Measurements from ENCODE around the gene TMEM108.

TMEM108 gene

GRCh38 chr3:133055339-133055738, 17.1 kb downstream of the TMEM108 start:
- no peak for DNase-seq (ENCODE audit: low spot score)

GRCh38 chr3:133058243-133058642, 20.1 kb downstream of the TMEM108 start:
- DNase-seq (ENCODE audit: low spot score), result no peak

DNA sequence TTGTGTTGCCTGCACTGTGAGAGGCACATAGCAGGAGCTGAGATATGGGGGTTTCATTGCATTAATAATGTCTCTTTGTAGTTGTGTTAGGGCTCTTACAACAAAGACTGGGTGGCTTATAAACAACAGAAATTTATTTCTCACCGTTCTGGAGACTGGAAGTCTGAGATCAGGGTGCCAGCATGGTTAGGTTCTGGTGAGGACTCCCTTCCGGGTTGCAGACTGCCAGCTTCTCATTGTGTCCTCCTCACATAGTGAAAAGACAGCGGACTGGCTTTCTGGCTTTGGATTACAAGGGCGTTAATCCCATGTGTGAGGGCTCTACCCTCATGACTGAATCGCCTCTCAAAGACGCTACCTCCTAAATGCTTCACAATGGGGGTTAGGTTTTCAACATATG, 20.6 kb downstream of the TMEM108 start:
- no peak for DNase-seq (ENCODE audit: low spot score)

DNA sequence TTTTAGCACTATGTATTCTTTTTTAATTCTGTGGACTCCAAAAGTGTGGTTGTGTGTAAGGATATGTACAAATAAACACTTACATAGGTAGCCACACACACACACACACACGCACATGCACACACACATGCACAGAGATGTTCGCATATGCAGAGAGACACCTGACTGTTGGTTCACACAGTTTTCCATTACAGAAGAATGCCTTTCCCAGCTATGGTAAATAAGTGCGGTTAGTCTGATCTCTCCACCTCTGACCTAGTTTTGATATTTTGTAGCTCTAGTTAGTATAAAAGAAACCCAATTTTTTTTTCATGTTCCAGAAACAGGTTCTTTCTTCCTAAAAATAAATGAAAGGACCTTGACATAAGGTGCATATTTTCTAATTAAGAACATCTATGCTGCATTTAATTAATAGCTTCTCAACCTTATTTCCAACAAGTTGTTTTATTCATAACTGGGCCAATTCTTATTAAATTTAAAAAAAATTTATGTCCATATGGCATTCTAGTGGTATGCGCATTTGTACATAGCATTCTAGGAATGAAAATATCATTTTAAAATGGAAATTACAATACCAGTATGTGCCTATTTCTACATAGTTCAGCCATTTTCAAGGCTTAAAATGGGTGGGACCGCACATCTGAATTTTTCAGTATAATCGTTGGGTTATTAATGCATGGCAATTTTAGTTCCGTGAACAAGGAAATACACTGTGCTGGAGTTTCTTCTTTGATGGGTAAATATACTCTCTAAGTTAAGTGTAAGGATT, 27.2 kb downstream of the TMEM108 start:
- DNase-seq (ENCODE audit: low spot score), result no peak

DNA sequence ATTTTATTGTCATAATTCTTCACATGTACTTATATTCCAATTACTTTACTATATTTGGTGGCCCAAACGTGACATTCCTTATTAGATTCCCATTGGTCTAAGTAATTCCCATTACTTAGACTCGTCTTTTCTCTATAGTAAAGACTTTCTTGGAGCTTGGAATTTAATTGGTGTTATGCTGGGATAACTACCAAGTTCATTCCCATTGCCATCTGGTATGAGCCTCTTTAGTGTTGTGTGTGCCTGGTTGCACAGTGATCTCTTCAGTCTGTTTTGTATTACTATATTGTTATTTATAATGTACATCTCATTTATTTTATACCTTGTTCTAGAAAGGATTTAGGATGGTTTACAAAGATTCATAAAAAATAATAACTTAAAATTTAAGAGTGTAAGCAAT, 27.8 kb downstream of the TMEM108 start:
- no peak for DNase-seq (ENCODE audit: low spot score)

- no peak for DNase-seq (ENCODE audit: low spot score)
These were observed 31.5 kb downstream of the TMEM108 start for GRCh38 chr3:133069556-133070286.

DNA sequence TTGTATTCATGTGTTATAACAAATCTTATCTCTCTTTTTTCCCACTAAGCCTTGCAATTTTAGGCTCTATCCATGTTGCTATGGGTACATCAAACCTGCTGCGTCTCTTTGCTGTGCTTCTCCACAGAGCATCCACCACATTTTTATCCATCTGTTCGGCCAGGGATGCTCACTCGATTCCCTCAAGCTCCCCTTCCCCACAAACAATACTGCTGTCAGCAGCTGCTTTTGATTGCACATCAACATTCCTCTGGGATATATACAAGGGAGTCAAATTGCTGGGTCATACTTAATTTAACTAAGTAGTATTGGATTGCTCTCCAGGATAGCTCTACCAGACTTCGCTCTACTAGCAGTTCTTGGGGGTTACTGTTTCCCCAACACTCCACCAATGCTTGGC, 36.8 kb downstream of the TMEM108 start:
- DNase-seq (ENCODE audit: low spot score), result no peak

GRCh38 chr3:133077688-133078087, 39.5 kb downstream of the TMEM108 start:
- DNase-seq (ENCODE audit: low spot score), result no peak

- DNase-seq (ENCODE audit: low spot score), result no peak
These were observed 41.4 kb downstream of the TMEM108 start for GRCh38 chr3:133079621-133080020.

DNA sequence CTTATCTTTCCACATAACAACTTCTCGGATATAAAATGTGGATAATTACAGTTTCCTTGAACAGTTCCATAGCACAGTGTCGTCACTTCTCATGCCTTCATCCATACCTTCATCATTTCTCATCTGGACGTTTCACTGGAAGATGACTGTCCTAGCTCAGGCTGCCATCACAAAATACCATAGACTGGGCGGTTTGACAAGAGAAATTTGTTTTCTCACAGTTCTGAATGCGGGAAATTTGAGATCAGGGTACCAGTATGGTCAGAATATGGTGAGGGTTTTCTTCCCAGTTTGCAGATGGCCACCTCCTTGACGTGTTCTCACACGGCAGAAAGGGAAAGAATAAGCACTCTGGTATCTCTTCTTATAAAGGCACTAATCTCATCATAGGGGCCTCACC, 42.8 kb downstream of the TMEM108 start:
- no peak for DNase-seq (ENCODE audit: low spot score)

- DNase-seq (ENCODE audit: low spot score), result no peak
These were observed 45.2 kb downstream of the TMEM108 start for GRCh38 chr3:133083395-133083794.

DNA sequence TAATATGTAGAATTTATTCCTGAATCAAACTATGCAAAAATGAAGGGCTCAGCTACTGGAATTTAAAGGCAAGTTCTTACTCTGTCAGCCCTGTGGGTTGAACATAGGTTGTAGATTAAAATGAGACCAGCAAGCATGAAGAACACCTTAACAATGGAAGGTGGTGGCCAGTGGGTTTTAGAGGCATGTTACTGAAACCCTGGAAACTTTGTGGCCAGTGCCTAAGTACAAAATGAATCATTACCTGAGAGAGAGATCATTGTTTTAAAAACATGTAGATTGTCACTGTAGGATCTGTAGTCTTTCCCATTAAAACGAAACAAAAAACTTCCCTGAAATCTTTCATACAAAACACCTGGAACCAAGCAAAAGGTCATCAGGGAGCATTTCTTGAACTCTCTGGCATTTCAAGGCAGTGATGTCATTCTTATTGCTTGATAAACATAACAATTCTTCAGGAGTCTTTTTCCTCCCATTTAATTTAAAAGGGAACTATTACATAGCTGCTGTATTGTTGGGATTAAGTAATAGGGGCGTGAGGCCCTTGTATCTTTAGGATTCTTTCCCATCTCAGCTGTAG, 51.8 kb downstream of the TMEM108 start:
- no peak for DNase-seq (ENCODE audit: low spot score)

- DNase-seq (ENCODE audit: low spot score), result no peak
These were observed 54.5 kb downstream of the TMEM108 start for GRCh38 chr3:133092681-133093080.

DNA sequence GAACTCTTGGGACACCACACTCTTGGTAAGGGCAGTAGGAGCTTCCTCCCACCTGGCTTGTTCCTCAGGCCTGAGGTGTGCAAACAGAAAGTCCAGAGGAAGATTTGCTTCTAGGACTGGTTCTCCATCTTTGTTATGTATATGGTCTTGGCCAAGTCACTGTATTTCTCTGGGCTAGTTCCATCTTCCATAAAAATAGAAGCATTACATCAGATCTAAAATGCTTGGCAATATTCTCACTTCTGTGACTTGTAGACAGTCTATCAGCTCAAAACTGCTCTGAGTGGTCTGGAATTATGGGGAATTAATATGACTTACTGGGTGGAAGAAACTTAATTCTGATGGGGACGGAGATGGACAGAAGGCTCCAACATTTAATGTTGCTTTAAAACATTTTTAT, 55.2 kb downstream of the TMEM108 start:
- no peak for DNase-seq (ENCODE audit: low spot score)

DNA sequence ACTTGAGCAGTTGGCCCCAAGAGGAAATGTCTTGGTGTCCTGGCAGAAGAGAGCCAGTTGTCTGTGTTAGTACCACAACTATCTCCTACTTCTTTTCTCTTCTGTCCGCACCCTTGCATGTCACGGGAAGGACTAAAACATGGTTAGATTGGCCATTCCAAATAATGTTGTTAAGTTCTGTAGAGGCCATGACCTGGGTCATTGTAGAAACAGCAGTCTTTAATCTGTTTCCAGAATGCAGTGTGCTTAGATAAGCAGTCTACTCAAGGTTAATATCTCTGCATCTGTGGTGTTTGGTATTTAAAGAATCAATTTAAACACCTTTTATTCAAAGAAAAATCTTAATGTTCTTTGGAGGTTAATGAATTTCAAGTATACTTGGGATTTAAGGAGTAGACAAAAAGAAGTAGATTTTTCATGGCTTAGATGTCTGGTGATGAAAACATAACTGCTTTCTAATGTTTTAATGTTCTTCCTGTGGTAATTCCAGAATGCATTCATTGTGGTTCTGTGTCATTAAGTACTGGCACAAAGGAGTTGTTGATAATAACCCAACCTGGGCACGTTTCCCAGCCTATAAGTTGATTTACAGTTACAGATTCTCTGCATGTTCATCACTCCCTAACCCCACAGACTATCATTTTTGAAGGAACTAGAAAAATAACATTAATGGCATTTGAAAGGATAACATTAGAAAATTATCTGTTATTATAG, 58.9 kb downstream of the TMEM108 start:
- DNase-seq (ENCODE audit: low spot score), result no peak

- DNase-seq (ENCODE audit: low spot score), result no peak
These were observed 65.5 kb downstream of the TMEM108 start for GRCh38 chr3:133103706-133104105.

DNA sequence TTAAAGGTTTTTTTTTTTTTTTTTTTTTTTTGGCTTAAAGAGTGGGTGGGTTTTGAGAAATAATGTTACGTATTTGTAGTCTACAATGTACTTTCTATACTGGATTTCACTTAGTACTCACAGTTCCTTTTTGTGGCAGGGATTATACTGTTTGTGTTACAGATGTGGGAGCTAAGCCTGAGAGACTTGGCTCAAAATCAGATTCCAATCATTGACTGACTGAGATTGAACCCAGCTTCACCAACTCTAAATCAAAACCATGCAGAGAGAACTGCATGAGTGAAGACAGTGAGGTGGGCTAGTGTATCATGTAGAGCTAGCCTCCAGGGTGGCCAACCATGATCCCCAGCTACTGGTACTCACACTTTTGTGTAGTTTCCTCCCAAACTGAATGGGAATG, 68.0 kb downstream of the TMEM108 start:
- no peak for DNase-seq (ENCODE audit: low spot score)

DNA sequence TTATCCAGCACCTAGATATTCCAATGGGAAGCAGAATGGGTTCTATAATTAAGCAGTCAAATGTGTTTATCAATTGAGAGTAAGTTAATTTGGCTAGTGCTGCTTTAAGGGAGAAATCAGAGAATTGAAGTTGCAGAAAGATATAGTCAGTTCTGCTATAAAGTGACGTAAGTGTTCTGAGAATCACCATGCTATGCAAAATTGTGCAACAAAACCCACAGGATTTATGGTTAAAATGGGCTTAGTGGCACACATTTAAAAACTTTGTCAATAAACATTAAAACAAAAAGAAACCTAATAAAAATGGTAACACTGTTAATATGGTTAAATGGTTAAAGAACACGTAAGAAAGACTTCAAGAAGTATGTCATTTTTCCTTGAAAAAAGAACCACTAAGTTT, 74.5 kb downstream of the TMEM108 start:
- no peak for DNase-seq (ENCODE audit: low spot score)

GRCh38 chr3:133113526-133113925, 75.3 kb downstream of the TMEM108 start:
- no peak for DNase-seq (ENCODE audit: low spot score)

DNA sequence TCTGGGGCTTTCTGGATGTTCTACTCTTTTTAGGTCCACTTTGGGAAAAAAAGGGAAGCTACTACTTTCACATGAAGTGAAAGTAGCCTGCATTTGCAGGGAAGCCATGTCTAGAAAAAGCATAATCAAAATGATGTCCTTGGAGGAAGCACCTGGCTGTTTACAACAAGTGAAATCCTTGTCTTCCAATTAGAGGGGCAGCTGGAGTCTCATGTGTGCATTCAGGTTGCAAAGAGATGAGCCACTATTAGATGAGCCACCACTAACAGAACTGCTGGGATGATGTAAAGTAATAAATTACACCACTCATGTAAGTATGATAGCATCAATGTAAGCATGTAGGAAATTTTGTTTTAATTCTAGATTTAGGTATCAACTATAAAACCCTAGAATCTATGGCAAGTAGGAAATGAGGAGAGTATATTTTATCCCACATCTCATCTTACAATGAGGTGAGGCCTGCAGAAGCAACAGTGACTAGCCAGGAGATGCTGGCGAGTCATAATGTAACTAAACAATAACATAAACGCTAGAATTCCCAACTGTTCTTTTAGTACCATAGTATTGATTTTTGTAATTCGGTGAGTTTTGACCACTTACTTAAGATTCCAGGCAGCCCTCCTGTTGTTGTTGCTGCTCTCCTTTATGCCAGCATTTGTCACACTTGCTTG, 75.9 kb downstream of the TMEM108 start:
- no peak for DNase-seq (ENCODE audit: low spot score)

DNA sequence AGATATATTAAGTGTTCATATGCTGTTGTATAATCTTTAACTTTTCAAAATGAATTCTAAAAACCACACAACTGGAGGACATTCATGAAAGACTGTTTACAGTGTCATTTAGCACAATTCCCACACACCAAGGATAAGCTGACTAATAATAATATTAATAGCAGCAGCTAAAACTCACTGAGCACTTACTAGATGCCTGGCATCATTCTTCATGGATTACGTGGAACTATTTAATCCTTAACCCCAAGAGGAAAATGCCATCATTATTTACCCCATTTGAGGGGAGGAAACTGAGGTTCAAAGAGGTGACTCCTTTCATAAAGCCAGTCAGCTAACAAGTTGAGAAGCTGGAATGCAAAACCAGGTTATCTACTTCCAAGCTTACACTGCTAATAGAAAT, 77.0 kb downstream of the TMEM108 start:
- DNase-seq (ENCODE audit: low spot score), result no peak

DNA sequence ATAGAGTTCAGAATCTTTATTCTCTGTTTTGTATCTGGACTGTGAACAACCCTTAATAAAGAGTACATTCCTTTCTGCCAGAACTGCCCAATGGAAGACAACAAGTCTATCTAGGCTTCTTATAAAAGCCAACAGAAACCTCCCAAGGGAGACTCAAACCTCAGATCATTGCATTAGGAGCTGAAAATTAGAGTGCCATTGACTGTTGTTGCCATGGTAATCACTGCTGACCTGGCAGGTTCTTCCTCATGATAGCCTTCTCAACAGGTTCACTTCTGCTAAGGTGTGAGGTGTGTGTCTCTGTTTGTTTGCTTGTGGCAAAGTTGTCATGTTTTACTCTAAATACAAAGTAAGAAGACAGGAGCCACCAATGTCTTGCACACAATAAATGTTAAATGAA, 79.2 kb downstream of the TMEM108 start:
- DNase-seq (ENCODE audit: low spot score), result no peak

Measured in hematopoietic multipotent progenitor cell treated with erythropoietin and hydrocortisone succinate and interleukin-3 and kit ligand, for 17 days (in vitro differentiated cells).